ENCODE results near the gene FGF14. TPM values are rescaled to one million over a fixed set of nuclear protein-coding genes. Genes with fewer than 3 reads are reported as not detected.

FGF14 gene
- polyA plus RNA-seq, 1 donor (not counting 4 experiments of a cell fraction or from before 2014, with no cell fraction given) = 0.09 TPM

DNA sequence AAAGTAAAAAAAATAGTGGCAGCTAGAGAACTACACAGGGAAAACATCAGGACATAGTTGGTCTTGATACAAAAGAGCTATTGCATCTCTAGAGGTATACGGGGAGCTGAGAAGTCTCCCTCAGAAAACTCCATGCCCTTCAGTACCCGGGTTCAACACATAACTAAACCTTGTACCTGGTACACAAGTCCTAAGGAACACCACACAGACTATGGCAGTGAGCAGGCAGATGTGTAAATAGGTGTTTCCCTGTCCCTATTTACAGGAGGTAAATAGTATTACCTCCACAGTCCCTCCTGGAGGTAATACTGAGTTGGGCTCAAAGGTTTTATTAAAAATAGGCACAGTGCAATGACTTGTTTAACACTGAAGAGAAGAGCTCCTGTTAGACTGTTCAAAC lies 5.9 kb downstream of the FGF14 start:
- Histone ChIP-seq H3K27ac (ENCODE audit: control insufficient read depth, insufficient read depth, low read length) (no peak overlapping the region), H3K9ac (ENCODE audit: control insufficient read depth, extremely low read depth, insufficient read depth, low read length) (no peak overlapping the region), H3K36me3 (ENCODE audit: control insufficient read depth in 2 of 2, extremely low read depth in 1 of 2, insufficient read depth in 2 of 2, low read length in 2 of 2) (no peaks in the 10 kb centered on the region), H2AFZ (ENCODE audit: control insufficient read depth, low read length) (no peak overlapping the region), H3K4me1 (ENCODE audit: control insufficient read depth, extremely low read depth, insufficient read depth, low read length) (peaks cover 15% of the 10 kb centered on the region), H3K9me1 (ENCODE audit: control insufficient read depth, extremely low read depth, insufficient read depth, low read length) (no peaks in the 10 kb centered on the region), H3K4me2 (ENCODE audit: control insufficient read depth, extremely low read depth, insufficient read depth, low read depth, low read length) (no peak overlapping the region), H4K20me1 (ENCODE audit: control insufficient read depth, extremely low read depth, insufficient read depth, low read length) (no peaks in the 10 kb centered on the region), H3K4me3 (ENCODE audit: control insufficient read depth in 2 of 3, extremely low read depth in 1 of 3, insufficient read depth in 2 of 3, low read depth in 1 of 3, low read length in 3 of 3) (no peak overlapping the region), H3K27me3 (ENCODE audit: control insufficient read depth, extremely low read depth, insufficient read depth, low read length) (peaks cover 17% of the 10 kb centered on the region), H3K9me3 (ENCODE audit: control insufficient read depth, low read depth, low read length) (no peaks in the 10 kb centered on the region), H3K79me2 (ENCODE audit: control insufficient read depth, insufficient read depth, low read length) (no peaks in the 10 kb centered on the region)
- dilution Hi-C loops (cut with MboI; ENCODE audit: extremely low pct_ligation_motif_present, low sequenced_read_pairs) = no loop called here
- no peak for DNase-seq (ENCODE audit: low read depth, low spot score)
- TF ChIP-seq, protein P1, sequence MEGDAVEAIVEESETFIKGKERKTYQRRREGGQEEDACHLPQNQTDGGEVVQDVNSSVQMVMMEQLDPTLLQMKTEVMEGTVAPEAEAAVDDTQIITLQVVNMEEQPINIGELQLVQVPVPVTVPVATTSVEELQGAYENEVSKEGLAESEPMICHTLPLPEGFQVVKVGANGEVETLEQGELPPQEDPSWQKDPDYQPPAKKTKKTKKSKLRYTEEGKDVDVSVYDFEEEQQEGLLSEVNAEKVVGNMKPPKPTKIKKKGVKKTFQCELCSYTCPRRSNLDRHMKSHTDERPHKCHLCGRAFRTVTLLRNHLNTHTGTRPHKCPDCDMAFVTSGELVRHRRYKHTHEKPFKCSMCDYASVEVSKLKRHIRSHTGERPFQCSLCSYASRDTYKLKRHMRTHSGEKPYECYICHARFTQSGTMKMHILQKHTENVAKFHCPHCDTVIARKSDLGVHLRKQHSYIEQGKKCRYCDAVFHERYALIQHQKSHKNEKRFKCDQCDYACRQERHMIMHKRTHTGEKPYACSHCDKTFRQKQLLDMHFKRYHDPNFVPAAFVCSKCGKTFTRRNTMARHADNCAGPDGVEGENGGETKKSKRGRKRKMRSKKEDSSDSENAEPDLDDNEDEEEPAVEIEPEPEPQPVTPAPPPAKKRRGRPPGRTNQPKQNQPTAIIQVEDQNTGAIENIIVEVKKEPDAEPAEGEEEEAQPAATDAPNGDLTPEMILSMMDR (optimal IDR thresholded peaks at IDR 0.05 in 1 of 3, IDR thresholded peaks at IDR 0.05 in 1 of 3, conservative IDR thresholded peaks at IDR 0.05 in 1 of 3; ENCODE audit: extremely low read depth in 1 of 3, insufficient read depth in 2 of 3, low read length in 3 of 3) = no peak
- TF ChIP-seq EZH2 (IDR thresholded peaks at IDR 0.05; ENCODE audit: low read length) = no peak
- FAIRE-seq = no peak

DNA sequence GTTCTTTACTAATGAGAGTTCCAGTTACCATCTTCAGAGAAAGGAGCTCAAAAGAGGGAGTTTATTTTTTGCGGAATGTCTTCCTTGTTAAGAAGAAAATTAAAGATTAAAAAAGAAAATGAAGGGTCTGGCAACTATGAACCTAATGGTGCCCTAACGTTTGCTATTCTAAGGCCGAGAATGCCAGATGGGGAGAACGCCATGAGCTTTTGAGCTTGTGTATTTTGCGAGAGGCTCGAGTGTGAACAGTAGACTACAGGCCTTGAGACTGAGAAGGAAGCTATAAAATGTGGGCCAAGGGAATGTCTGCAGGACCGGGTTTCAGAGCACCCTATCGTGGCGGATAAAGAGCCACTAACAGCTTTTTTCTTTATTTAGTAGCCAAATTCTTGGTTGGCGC lies 6.7 kb downstream of the FGF14 start:
- TF ChIP-seq, protein P1 (optimal IDR thresholded peaks at IDR 0.05 in 1 of 3, IDR thresholded peaks at IDR 0.05 in 1 of 3, conservative IDR thresholded peaks at IDR 0.05 in 1 of 3; ENCODE audit: extremely low read depth in 1 of 3, insufficient read depth in 2 of 3, low read length in 3 of 3) = no peak
- TF ChIP-seq EZH2 (IDR thresholded peaks at IDR 0.05; ENCODE audit: low read length) = no peak
- Histone ChIP-seq H3K27me3 (ENCODE audit: control insufficient read depth, extremely low read depth, insufficient read depth, low read length) (peaks cover 9% of the 10 kb centered on the region), H3K9ac (ENCODE audit: control insufficient read depth, extremely low read depth, insufficient read depth, low read length) (no peak overlapping the region), H3K4me1 (ENCODE audit: control insufficient read depth, extremely low read depth, insufficient read depth, low read length) (peaks cover 9% of the 10 kb centered on the region), H3K4me2 (ENCODE audit: control insufficient read depth, extremely low read depth, insufficient read depth, low read depth, low read length) (peak overlapping the region; percentile 88), H3K36me3 (ENCODE audit: control insufficient read depth in 2 of 2, extremely low read depth in 1 of 2, insufficient read depth in 2 of 2, low read length in 2 of 2) (no peaks in the 10 kb centered on the region), H3K9me1 (ENCODE audit: control insufficient read depth, extremely low read depth, insufficient read depth, low read length) (no peaks in the 10 kb centered on the region), H4K20me1 (ENCODE audit: control insufficient read depth, extremely low read depth, insufficient read depth, low read length) (no peaks in the 10 kb centered on the region), H2AFZ (ENCODE audit: control insufficient read depth, low read length) (no peak overlapping the region), H3K4me3 (ENCODE audit: control insufficient read depth in 2 of 3, extremely low read depth in 1 of 3, insufficient read depth in 2 of 3, low read depth in 1 of 3, low read length in 3 of 3) (peak overlapping the region in 2 of 3 experiments; percentile 66 to 83), H3K79me2 (ENCODE audit: control insufficient read depth, insufficient read depth, low read length) (no peaks in the 10 kb centered on the region), H3K9me3 (ENCODE audit: control insufficient read depth, low read depth, low read length) (no peaks in the 10 kb centered on the region), H3K27ac (ENCODE audit: control insufficient read depth, insufficient read depth, low read length) (no peak overlapping the region)
- FAIRE-seq (no peak), DNase-seq (ENCODE audit: low read depth, low spot score) (no peak)
- dilution Hi-C loops (cut with MboI; ENCODE audit: extremely low pct_ligation_motif_present, low sequenced_read_pairs) = no loop called here

Measured in keratinocyte (primary cell).